Smooth muscle cell (in vitro differentiated cells): ENCODE measurements around the gene TSPEAR. TPM values are rescaled to one million over a fixed set of nuclear protein-coding genes. Genes with fewer than 3 reads are reported as not detected.
A peak's percentile ranks its signal among the peaks of the same experiment; 100 is the strongest.

Source experiments
- DNase-seq: peaks from one replicate; lab custom pipeline; 2025; ENCODE audit not compliant: unreplicated experiment; lab: John Stamatoyannopoulos, UW
- H2AFZ ChIP-seq: fragments of 200-600 bp; sonication (generic); 2 replicates; pipeline ENCODE4 v1.6.0; 2016; ENCODE audit warnings: antibody characterized with exemption, low read depth, mild to moderate bottlenecking
- H3F3A ChIP-seq: fragments of 200-600 bp; sonication (generic); 2 replicates; pipeline ENCODE4 v1.6.0; 2017; ENCODE audit warnings: antibody characterized with exemption, low read depth
- H3K27ac ChIP-seq: fragments of 200-600 bp; sonication (generic); 2 replicates; pipeline ENCODE4 v1.5.1; 2016; ENCODE audit warnings: low read depth, mild to moderate bottlenecking
- H3K27me3 ChIP-seq: fragments of 200-600 bp; sonication (generic); 2 replicates; pipeline ENCODE4 v1.6.1; 2016; ENCODE audit warnings: low read depth, mild to moderate bottlenecking
- H3K36me3 ChIP-seq: fragments of 200-600 bp; sonication (generic); 2 replicates; pipeline ENCODE4 v1.5.1; 2016; ENCODE audit warnings: low read depth
- H3K4me1 ChIP-seq: fragments of 200-600 bp; sonication (generic); 2 replicates; pipeline ENCODE4 v1.5.1; 2016; ENCODE audit warnings: low read depth
- H3K4me2 ChIP-seq: fragments of 200-600 bp; sonication (generic); 2 replicates; pipeline ENCODE4 v1.6.0; 2016; ENCODE audit warnings: mild to moderate bottlenecking
- H3K4me3 ChIP-seq: fragments of 200-600 bp; sonication (generic); 2 replicates; pipeline ENCODE4 v1.5.1; 2016; ENCODE audit warnings: mild to moderate bottlenecking
- H3K79me2 ChIP-seq: fragments of 200-600 bp; sonication (generic); 2 replicates; pipeline ENCODE4 v1.6.0; 2016; ENCODE audit warnings: low read depth, mild to moderate bottlenecking
- H3K9ac ChIP-seq: fragments of 200-600 bp; sonication (generic); 2 replicates; pipeline ENCODE4 v1.6.0; 2016; ENCODE audit warnings: low read depth
- H3K9me3 ChIP-seq: fragments of 200-600 bp; sonication (generic); replicated peaks from 2 replicates; pipeline ENCODE4 v1.5.1; 2016; ENCODE audit warnings: low read depth
- H4K20me1 ChIP-seq: fragments of 200-600 bp; sonication (generic); 2 replicates; pipeline ENCODE4 v1.6.0; 2016; ENCODE audit warnings: low read depth
- CTCF ChIP-seq: fragments of 200-600 bp; sonication (generic); IDR thresholded peaks from 2 replicates; pipeline ENCODE4 v1.5.1; 2017; ENCODE audit warnings: borderline replicate concordance, mild to moderate bottlenecking, antibody characterized with exemption; ENCODE audit not compliant: insufficient read depth, poor library complexity, severe bottlenecking
- WGBS: methylation state at CpG from one replicate; pipeline ENCODE4 v1.1.7; 2016; ENCODE audit warnings: low lambda C conversion rate; 5-methylcytosine and 5-hydroxymethylcytosine counted together
- polyA plus RNA-seq: library from polyadenylated mRNA; unstranded; fragments of >200 nt; fragmentation: Nextera tagmentation; extraction: Ambion mirVana; gene quantifications from 2 replicates; pipeline ENCODE4 v1.2.1, GENCODE V29; 2016
- total RNA-seq: library from RNA; depleted of rRNA; stranded (reverse); fragments of >200 nt; gene quantifications from 2 replicates; pipeline ENCODE4 v1.2.3, GENCODE V29; 2014

Gene TSPEAR
- total and polyA plus RNA-seq, 2 experiments from 2014 or later, result 0.71 TPM; not detected in 1

DNA sequence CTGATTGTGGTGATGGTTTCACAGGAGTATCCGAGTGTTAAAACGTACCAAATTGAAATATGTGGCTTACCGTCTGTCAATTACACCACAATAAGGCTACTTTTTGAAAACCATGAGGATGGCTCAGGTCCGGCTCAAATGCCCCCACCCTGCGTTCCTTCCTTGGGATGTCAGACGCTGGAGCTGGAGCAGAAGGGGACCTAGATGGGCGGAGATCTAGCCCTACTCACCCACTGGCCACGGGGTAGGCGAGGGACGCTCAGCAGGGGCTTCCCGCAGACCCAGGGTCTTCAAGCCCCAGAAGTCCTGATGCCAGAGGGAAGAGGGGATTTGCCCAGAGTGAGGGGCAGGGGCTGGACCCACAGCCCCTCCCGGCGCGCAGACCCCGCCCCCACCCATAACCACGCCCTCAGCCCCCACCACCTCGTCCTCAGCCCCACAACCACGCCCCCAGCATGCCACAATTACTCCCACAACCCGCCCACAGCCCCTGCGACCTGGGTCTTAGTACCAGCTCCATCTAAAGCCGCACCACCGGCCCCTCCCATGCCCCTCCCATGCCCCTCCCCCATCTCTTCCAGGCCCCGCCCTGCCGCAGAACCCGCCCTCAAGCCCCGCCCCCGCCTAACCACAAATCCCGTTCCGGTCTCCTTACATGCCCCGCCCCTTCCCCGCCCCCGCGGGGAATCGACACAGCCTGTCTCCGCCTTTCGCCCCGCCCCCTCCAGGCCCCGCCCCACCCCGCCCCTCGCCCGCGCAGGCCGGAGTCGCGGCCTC lies 256.4 kb downstream of the TSPEAR start, which contains the start of gene LRRC3:
LRRC3 (plus strand) TSS at position 764 of the 777 bp plus-strand sequence. CDS start 1,135 bp downstream, outside the sequence.
- Histone ChIP-seq H3K36me3 (no peaks in the 10 kb centered on the region), H3K27me3 (no peaks in the 10 kb centered on the region), H3K79me2 (no peaks in the 10 kb centered on the region), H2AFZ (peak within 1 kb of the TSS; percentile 98), H4K20me1 (no peaks in the 10 kb centered on the region), H3K9me3 (no peaks in the 10 kb centered on the region), H3K4me2 (peak within 1 kb of the TSS; percentile 98), H3K4me3 (peak within 1 kb of the TSS; percentile 95), H3F3A (peaks cover 8% of the 10 kb centered on the region), H3K4me1 (no peaks in the 10 kb centered on the region), H3K9ac (peak within 1 kb of the TSS; percentile 43), H3K27ac (no peak within 1 kb of the TSS)
- peak; percentile 82 for DNase-seq
- WGBS, result 5% methylated on average over 24 of the region's 45 CpGs
- no peak for TF ChIP-seq CTCF

GRCh38 chr21:44454058-44454457 lies 257.3 kb downstream of the TSPEAR start:
- no peaks in the 10 kb centered on the region for H4K20me1 ChIP-seq
- H3K27ac ChIP-seq, result no peak overlapping the region
- DNase-seq, result no peak
- H3K4me3 ChIP-seq, result no peak overlapping the region
- H3K36me3 ChIP-seq, result no peaks in the 10 kb centered on the region
- H3F3A ChIP-seq, result peaks cover 8% of the 10 kb centered on the region
- H3K4me1 ChIP-seq, result no peaks in the 10 kb centered on the region
- no peak for TF ChIP-seq CTCF
- H3K27me3 ChIP-seq, result no peaks in the 10 kb centered on the region
- 93% methylated on average over 5 of the region's 5 CpGs for WGBS
- H3K9me3 ChIP-seq, result no peaks in the 10 kb centered on the region
- H3K9ac ChIP-seq, result no peak overlapping the region
- no peak overlapping the region for H2AFZ ChIP-seq
- H3K79me2 ChIP-seq, result no peaks in the 10 kb centered on the region
- H3K4me2 ChIP-seq, result no peak overlapping the region

- DNase-seq, result no peak
- Histone ChIP-seq H3K4me2 (no peak overlapping the region), H3K9me3 (no peaks in the 10 kb centered on the region), H3K4me3 (no peak overlapping the region), H3F3A (peaks cover 8% of the 10 kb centered on the region), H2AFZ (no peak overlapping the region), H3K36me3 (no peaks in the 10 kb centered on the region), H3K79me2 (no peaks in the 10 kb centered on the region), H3K27me3 (no peaks in the 10 kb centered on the region), H3K4me1 (no peaks in the 10 kb centered on the region), H3K9ac (no peak overlapping the region), H3K27ac (no peak overlapping the region), H4K20me1 (no peaks in the 10 kb centered on the region)
- 97% methylated on average over 3 of the region's 3 CpGs for WGBS
- TF ChIP-seq CTCF, result no peak
These were observed 258.3 kb downstream of the TSPEAR start for GRCh38 chr21:44453120-44453519.

DNA sequence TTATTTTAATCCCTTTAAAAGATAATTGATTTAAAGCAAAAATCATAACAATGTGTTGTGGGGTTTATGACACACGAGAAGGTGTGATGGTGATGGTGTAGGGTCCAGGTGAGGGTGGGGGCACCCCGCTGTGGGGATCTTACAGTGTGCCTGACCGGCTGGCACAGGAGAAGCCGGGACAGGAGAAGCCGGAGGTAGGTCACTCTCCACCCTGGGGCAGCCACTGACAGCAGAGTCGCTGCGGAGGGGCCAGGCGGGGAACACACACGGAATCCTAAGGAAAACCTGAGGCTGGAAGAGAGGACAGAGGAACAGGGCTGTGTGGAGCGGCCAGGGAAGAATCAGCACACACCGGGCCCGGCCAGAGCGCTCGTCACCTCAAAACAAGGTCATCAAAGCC lies 260.4 kb downstream of the TSPEAR start:
- no peak overlapping the region for H3K27ac ChIP-seq
- no peaks in the 10 kb centered on the region for H3K36me3 ChIP-seq
- no peaks in the 10 kb centered on the region for H3K4me1 ChIP-seq
- no peak overlapping the region for H3K9ac ChIP-seq
- H3K27me3 ChIP-seq, result no peaks in the 10 kb centered on the region
- H3K4me2 ChIP-seq, result no peak overlapping the region
- WGBS, result 96% methylated on average over 14 of the region's 14 CpGs
- no peak for TF ChIP-seq CTCF
- no peak for DNase-seq
- H3K4me3 ChIP-seq, result no peak overlapping the region
- H3K9me3 ChIP-seq, result no peaks in the 10 kb centered on the region
- H3F3A ChIP-seq, result peaks cover 8% of the 10 kb centered on the region
- no peaks in the 10 kb centered on the region for H3K79me2 ChIP-seq
- H4K20me1 ChIP-seq, result no peaks in the 10 kb centered on the region
- no peak overlapping the region for H2AFZ ChIP-seq
